HG02798 (cell line): Measurements from ENCODE around the gene ANP32E.

Experiments
- ATAC-seq: cut with Tn5 transposase; IDR thresholded peaks from one replicate; pipeline ENCODE4 v1.9.1; 2021; ENCODE audit warnings: mild to moderate bottlenecking; ENCODE audit not compliant: unreplicated experiment, poor library complexity

Gene ANP32E

GRCh38 chr1:150235852-150236613 is at the start of gene ANP32E:
Gene ANP32E, minus strand, starts transcription at chr1:150236112. Its CDS starts 326 bp downstream, at chr1:150235786.
- peak; percentile 90 for ATAC-seq

- ATAC-seq: no peak
Observed at GRCh38 chr1:150283260-150283659, 47.3 kb upstream of the ANP32E start.

GRCh38 chr1:150282558-150282958 is 46.6 kb upstream of the ANP32E start:
- ATAC-seq: no peak

- ATAC-seq: peak; percentile 77
Observed at GRCh38 chr1:150281758-150282557, 46.0 kb upstream of the ANP32E start, which contains the start of gene CIART. Gene CIART, plus strand, starts transcription at chr1:150282554. Its CDS starts 714 bp downstream, at chr1:150283268.

- ATAC-seq: no peak
Observed at GRCh38 chr1:150281221-150281757, 45.4 kb upstream of the ANP32E start.

GRCh38 chr1:150280138-150280707 is 44.3 kb upstream of the ANP32E start:
- no peak for ATAC-seq

GRCh38 chr1:150273311-150273710 is 37.4 kb upstream of the ANP32E start:
- ATAC-seq: no peak

- ATAC-seq: no peak
Observed at GRCh38 chr1:150271291-150271959, 35.5 kb upstream of the ANP32E start.

GRCh38 chr1:150269451-150269850 is 33.5 kb upstream of the ANP32E start:
- ATAC-seq: no peak

GRCh38 chr1:150268705-150269403 is 32.9 kb upstream of the ANP32E start, which contains the start of gene APH1A:
Gene APH1A, minus strand, starts transcription at chr1:150269016. Its CDS starts 206 bp downstream, at chr1:150268810.
- peak; percentile 94 for ATAC-seq

GRCh38 chr1:150268340-150268704 is 32.4 kb upstream of the ANP32E start:
- peak; percentile 20 for ATAC-seq

- no peak for ATAC-seq
Observed at GRCh38 chr1:150267896-150268295, 32.0 kb upstream of the ANP32E start.

GRCh38 chr1:150263549-150263948 is 27.6 kb upstream of the ANP32E start:
- no peak for ATAC-seq

- ATAC-seq: no peak
Observed at GRCh38 chr1:150262388-150263320, 26.7 kb upstream of the ANP32E start.

- ATAC-seq: no peak
Observed at GRCh38 chr1:150261367-150261766, 25.5 kb upstream of the ANP32E start.

- no peak for ATAC-seq
Observed at GRCh38 chr1:150259758-150260669, 24.1 kb upstream of the ANP32E start.

- ATAC-seq: no peak
Observed at GRCh38 chr1:150259217-150259616, 23.3 kb upstream of the ANP32E start.
